GM18951 (cell line): ENCODE results near the gene FBXL5.

Experiments used
- POLR2A ChIP-seq: IDR thresholded peaks from 4 replicates; pipeline ENCODE4 v1.6.1; 2011; ENCODE audit warnings: mild to moderate bottlenecking; ENCODE audit not compliant: insufficient read length, insufficient read depth; ENCODE audit errors: extremely low read depth
- in situ Hi-C: fragments of 300-500 bp; cut with MboI; formaldehyde crosslinking; loops from one replicate; pipeline ENCODE4 v1.12.0; 2022; ENCODE audit warnings: low sequenced_read_pairs, mixed read lengths, inconsistent platforms; ENCODE audit not compliant: unreplicated experiment

Gene FBXL5, protein sequence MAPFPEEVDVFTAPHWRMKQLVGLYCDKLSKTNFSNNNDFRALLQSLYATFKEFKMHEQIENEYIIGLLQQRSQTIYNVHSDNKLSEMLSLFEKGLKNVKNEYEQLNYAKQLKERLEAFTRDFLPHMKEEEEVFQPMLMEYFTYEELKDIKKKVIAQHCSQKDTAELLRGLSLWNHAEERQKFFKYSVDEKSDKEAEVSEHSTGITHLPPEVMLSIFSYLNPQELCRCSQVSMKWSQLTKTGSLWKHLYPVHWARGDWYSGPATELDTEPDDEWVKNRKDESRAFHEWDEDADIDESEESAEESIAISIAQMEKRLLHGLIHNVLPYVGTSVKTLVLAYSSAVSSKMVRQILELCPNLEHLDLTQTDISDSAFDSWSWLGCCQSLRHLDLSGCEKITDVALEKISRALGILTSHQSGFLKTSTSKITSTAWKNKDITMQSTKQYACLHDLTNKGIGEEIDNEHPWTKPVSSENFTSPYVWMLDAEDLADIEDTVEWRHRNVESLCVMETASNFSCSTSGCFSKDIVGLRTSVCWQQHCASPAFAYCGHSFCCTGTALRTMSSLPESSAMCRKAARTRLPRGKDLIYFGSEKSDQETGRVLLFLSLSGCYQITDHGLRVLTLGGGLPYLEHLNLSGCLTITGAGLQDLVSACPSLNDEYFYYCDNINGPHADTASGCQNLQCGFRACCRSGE

DNA sequence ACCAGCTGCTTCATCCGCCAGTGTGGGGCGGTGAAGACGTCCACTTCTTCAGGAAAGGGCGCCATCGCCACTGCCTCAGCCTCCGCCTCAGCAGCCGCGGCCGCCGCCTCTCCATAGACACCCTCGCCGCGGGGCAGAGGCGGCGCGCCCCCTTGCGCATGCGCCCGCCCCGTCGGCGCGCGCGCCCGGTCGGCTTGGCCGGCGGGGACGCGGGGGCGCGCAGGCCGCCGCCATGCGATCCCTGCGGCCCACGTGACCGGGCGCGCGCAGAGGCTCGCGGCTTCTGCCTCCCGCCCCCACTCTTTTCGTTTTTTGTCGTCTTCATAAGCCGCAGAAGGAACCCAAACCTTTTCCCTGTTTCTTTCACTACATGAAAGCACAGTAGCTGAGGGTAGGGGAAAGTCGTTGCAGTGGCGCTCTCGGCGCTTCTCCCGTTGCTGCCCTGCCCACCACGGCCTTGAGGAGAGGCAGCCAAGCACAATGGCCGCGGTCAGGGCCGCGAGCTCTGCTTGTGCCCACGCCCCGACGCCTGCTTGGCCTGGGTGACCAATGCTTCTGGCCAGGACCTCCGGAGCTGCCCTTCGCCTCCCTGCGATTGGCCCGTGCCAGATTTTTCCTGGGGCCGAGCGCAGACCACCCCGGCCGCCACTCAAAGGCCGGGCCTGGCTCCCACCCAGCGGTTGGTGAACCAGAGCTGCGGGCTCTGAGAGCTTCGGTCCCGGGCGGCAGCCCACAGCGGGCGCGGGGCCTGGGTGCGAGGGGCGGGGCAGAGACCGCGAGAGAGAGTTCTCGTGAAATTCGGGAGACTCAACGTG, at the start of gene FBXL5:
TSS of gene FBXL5 (minus strand) at position 135 of the 815 bp plus-strand sequence. CDS start at position 65, 70 bp downstream.
- TF ChIP-seq POLR2A, result peak; percentile 90
- in situ Hi-C loops, result loop anchor here (25.0 kb wide), 1 partner anchor 418 kb away; no protein-coding TSS in a partner anchor

DNA sequence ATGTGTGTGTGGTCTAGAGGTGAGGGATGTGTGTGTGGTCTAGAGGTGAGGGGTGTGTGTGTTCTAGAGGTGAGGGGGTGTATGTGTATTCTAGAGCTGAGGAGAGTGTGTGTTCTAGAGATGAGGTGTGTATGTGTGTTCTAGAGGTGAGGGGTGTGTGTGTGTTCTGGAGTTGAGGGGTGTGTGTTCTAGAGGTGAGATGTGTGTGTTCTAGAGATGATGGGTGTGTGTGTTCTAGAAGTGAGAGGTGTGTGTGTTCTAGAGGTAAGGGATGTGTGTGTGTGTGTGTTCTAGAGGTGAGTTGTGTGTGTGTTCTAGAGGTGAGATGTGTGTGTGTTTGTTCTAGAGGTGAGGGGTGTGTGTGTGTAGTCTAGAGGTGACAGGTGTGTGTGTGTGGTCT, 49.0 kb upstream of the FBXL5 start:
- in situ Hi-C loops, result loop anchor here (25.0 kb wide), 1 partner anchor 258 kb away; the partner anchor contains the start of gene FGFBP2
- no peak for TF ChIP-seq POLR2A

DNA sequence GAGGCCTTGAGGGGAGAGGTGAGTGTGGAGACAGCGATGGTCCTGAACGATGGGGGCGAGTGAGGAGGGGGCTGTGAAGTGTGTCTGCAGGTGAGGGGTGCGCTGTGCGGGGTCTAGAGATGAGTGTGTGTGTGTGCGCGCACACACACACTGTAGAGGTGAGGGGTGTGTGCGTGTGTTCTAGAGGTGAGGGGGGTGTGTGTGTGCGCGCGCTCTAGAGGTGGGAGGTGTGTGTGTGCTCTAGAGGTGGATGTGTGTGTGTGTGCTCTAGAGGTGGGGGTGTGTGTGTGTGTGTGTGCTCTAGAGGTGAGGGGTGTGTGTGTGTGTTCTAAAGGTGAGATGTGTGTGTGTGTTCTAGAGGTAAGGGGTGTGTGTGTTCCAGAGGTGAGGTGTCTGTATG, 48.3 kb upstream of the FBXL5 start:
- in situ Hi-C loops, result loop anchor here (25.0 kb wide), 1 partner anchor 259 kb away; the partner anchor contains the start of gene FGFBP2
- TF ChIP-seq POLR2A, result no peak

DNA sequence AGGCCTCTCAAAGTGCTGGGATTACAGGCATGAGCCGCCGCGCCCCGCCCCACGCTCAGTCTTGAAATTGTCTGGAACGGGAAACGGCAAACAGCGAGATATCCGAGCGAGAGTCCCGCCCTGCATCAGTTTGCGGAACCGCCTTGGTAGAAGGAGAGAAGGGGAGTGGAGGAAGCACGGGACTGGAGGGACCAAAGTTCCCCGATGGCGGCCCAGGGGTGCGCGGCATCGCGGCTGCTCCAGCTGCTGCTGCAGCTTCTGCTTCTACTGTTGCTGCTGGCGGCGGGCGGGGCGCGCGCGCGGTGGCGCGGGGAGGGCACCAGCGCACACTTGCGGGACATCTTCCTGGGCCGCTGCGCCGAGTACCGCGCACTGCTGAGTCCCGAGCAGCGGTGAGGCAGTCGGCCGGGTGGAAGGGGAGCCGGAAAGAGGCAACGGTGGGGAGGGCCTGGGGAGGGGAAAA, 47.8 kb upstream of the FBXL5 start, which contains the start of gene BST1:
TSS of gene BST1 (plus strand) at position 125 of the 463 bp plus-strand sequence. CDS start at position 205, 80 bp downstream.
- in situ Hi-C loops, result loop anchor here (25.0 kb wide), 1 partner anchor 259 kb away; the partner anchor contains the start of gene FGFBP2
- no peak for TF ChIP-seq POLR2A

DNA sequence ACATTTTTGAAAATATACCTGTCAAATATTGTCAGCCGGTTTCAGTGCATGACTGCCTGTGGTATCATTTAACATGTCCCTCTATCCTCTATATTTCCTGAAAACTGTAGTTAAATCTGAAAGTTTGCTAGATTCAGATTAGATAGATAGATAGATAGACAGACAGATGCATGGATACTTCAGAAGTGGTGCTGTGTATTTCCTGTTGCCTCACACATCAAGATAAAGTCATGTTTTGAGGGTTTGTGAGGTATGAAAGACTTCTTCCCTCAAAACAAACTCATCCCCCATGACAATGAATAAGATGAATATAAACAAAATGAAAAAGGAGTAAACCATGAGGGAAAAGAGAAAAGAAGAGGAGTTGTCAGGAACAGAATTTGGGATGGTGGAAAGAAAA, 41.7 kb upstream of the FBXL5 start:
- in situ Hi-C loops, result no loop called here
- TF ChIP-seq POLR2A, result no peak

DNA sequence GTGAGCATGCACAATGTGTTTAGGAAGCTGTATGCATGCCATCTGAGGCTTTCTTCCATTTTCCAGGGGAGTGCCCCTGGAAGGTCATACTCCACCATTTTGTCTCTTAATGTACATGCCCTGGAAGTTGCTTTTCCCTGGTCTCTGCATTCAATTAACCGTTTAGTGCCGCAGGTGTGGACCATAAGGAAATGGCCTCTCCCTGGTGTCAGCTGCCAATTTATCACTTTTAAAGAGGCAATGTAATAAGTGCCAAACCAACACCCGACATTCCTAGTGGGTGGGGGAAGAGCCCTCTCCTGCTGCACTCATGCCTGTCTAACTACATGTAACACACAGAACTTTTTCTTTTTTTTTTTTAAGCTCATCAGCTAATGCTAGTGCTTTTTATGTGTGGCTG, 40.6 kb upstream of the FBXL5 start:
- in situ Hi-C loops, result no loop called here
- TF ChIP-seq POLR2A, result no peak

DNA sequence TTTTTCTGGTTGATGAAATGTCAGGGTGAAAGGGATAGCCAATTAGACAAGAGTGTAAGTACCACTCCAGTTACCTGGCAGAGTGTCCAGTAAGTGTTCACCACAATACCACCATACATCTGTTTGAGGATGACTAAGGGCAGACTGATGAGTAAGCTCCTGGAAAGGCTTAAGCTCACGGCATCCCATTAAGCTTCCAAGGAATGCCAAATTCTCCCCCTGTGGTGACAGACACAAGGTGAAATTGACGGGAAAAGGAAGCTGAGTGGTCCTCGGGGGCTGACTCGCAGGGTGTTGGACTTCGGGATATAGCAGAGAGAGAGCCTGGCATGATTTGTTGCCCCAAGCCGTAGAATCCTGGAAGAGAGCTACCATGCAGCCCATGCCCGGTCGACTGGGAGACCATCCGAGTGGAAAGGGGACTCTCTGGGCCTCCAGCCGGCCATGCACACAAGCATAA, 40.1 kb upstream of the FBXL5 start:
- in situ Hi-C loops, result no loop called here
- TF ChIP-seq POLR2A, result no peak

DNA sequence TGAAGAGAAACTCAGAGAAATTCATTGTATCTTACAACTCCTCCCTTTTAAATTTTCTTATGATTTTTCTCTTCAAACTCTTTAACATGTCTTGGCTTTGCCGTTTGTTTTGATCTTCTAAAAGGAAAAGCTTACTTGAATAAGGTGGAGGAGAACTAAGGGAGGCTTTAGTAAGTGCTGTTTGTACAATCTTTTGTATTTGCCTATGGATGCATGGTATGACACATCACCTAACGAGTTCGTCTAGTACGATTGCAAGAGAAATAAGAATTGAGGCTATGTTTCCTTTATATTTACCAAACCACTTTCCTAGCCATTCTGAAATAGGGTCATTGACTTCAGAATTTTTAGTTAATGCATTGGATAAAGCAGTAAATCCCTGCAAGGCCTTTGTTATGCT, 39.3 kb upstream of the FBXL5 start:
- in situ Hi-C loops, result no loop called here
- no peak for TF ChIP-seq POLR2A

DNA sequence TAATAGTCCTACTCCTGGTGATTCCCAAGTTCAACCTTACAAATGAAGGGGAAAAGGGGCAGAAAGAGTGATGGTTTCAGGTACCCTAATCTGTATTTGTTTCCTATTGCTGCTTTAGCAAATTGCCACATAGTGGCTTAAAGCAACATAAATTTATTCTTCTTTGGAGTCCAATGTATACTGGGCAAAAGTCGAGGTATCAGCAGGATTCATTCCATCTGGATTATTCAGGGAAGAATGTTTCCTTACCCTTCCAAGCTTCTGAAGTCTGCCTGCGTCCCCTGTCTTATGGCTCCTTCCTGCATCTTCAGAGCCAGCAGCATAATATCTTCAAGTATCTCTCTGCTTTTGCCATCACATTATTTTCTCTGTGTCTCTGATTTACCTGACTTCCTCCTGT, 37.4 kb upstream of the FBXL5 start:
- TF ChIP-seq POLR2A, result no peak
- in situ Hi-C loops, result no loop called here

DNA sequence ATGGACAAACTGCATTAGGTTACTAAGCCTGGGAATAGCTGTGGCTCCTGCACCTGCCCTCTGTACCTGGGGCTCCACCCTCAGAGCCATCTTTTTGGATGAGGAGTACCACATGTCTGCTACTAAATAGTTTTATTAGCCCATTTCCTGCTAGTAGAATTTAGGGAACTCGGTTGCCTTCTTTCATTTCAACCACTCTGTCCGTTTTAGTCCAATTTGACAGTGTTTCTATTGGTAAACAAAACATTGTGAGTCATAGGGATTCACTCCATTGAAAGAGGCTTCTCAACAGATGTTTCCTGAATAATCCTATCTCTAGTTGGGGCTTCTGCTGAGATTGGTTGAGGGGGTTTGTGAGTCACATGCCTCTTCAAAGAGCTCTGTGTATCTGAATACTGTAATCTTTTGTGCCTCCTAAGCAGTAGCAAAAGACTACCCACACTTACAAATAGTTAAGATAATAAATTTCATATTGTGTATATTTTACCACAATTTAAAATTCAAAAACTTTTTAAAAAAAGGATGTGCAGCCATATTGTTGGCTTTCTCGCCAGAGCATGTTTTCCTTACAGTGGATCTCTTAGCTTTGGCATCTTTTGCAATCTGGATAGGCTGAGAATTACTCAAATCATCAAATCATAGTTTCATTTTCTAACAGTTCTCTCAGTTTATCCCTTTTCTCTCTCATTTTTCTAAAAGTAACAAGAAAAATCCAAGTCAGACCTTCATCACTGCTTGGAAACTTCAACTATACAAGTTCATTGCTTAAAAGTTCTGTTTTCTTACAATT, 36.4 kb upstream of the FBXL5 start:
- no peak for TF ChIP-seq POLR2A
- in situ Hi-C loops, result no loop called here

DNA sequence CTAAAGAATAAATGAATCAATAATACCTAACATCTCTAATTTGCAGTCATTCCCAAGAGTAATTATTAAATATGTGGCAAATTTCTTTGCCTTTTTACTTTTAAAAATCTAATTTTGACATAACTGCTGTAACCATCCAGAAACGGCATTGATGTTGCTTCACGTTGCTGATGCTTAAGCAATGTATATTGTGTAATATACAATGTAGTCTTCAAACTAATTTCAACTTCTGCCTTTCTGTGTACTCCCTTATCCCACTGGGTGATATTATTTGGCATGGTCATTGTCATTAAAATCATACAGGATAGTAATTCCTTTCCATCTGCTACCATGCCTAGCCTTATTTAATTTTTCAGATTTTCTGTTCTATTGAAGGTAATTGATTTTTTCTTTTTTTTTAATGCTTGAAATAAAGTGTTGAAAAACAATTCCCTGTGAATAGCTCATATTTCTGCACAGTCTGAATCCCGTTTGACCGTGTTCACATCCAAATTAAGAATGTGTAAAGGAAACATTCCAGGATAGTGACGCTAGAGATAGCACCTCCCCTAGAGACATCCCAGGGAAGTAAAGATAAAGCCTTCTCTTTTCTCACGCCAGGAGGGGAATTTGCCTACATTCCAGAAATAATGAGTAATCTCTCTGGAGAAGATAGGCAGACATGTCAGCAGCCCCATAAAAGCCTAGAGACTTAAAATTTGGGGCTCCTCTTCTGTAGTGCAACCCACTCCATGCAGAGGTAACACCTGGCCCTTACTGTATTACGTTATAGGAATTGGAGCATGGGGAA, 35.1 kb upstream of the FBXL5 start:
- no peak for TF ChIP-seq POLR2A
- in situ Hi-C loops, result no loop called here
